ENCODE measurements around the gene FSHR. TPM values are rescaled to one million over a fixed set of nuclear protein-coding genes. Genes with fewer than 3 reads are reported as not detected.

FSHR gene
- total and polyA plus RNA-seq, 2 of the 8 experiments (the other 6 are each of a cell fraction or from before 2014, with no cell fraction given) = not detected

DNA sequence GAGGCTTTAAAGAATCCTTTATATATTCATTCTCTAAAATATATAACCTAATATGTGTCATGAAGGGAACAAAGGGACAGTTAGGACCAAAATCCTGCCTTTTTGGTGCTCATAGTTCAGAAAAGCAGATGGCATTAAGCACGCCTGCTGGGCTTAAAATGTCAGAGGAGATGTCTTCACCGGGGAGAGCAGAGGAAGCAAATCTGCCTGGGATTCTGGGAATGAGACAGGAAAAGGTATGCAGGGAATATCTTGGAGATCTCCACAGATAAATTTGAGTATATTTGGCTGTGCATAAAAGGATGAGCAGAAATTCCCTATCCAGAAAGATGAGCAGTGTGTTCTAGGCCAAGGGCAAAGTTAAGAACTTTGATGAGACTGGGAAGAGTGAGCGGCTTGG is 45.5 kb downstream of the FSHR start:
- Histone ChIP-seq H3K36me3 (ENCODE audit: control insufficient read depth in 2 of 4, insufficient read depth in 4 of 4, low read length in 3 of 4) (no peaks in the 10 kb centered on the region), H3K27me3 (replicated peaks in 1 of 4; ENCODE audit: control insufficient read depth in 3 of 4, extremely low read depth in 1 of 4, insufficient read depth in 3 of 4, low read length in 3 of 4) (no peaks in the 10 kb centered on the region), H3K23ac (ENCODE audit: insufficient read length) (no peak overlapping the region), H3K9me3 (ENCODE audit: insufficient read depth in 2 of 2, low read depth in 1 of 2, low read length in 1 of 2) (no peaks in the 10 kb centered on the region), H3K4me2 (ENCODE audit: insufficient read depth in 1 of 2, low read depth in 2 of 2, low read length in 2 of 2) (no peak overlapping the region), H2BK20ac (ENCODE audit: low read length) (no peak overlapping the region), H2BK5ac (ENCODE audit: low read depth, low read length) (no peak overlapping the region), H2BK12ac (ENCODE audit: low read depth, low read length) (no peak overlapping the region), H3K4ac (replicated peaks; ENCODE audit: insufficient read length, low read depth, low read length) (no peak overlapping the region), H3K4me3 (ENCODE audit: extremely low read depth in 1 of 4, insufficient read depth in 2 of 4, low read depth in 3 of 4, low read length in 4 of 4) (no peak overlapping the region), H3K18ac (ENCODE audit: extremely low read depth, low read length) (no peak overlapping the region), H4K5ac (ENCODE audit: insufficient read length, low read depth, low read length) (no peak overlapping the region), H2AK5ac (ENCODE audit: low read depth, low read length) (no peak overlapping the region), H3K79me1 (ENCODE audit: low read depth, low read length) (no peaks in the 10 kb centered on the region), H3K23me2 (ENCODE audit: low read depth, low read length) (no peaks in the 10 kb centered on the region), H3K79me2 (ENCODE audit: control insufficient read depth in 1 of 2, insufficient read depth in 2 of 2, low read length in 2 of 2) (no peaks in the 10 kb centered on the region), H3K9ac (replicated peaks in 1 of 4; ENCODE audit: extremely low read depth in 1 of 4, low read depth in 3 of 4, low read length in 3 of 4) (no peak overlapping the region), H2BK120ac (replicated peaks; ENCODE audit: low read depth, low read length) (no peak overlapping the region), H4K91ac (replicated peaks; ENCODE audit: insufficient read length, low read length) (no peak overlapping the region), H3K14ac (ENCODE audit: insufficient read length) (no peak overlapping the region), H3K27ac (ENCODE audit: low read depth, low read length) (no peak overlapping the region), H4K20me1 (replicated peaks in 1 of 2; ENCODE audit: control insufficient read depth in 1 of 2, insufficient read depth in 2 of 2, low read length in 2 of 2) (no peaks in the 10 kb centered on the region), H4K8ac (ENCODE audit: extremely low read depth, insufficient read depth, low read length) (no peak overlapping the region), H3K4me1 (replicated peaks in 1 of 4; ENCODE audit: control insufficient read depth in 3 of 4, insufficient read depth in 4 of 4, low read length in 3 of 4) (no peaks in the 10 kb centered on the region), H2BK15ac (ENCODE audit: low read length) (no peak overlapping the region), H2AFZ (ENCODE audit: low read length) (no peak overlapping the region), H3K56ac (replicated peaks; ENCODE audit: insufficient read length, low read depth, low read length) (no peak overlapping the region)
- no peak for DNase-seq (ENCODE audit: low read depth in 1 of 2, low spot score in 2 of 2)
- TF ChIP-seq MAFK (IDR thresholded peaks at IDR 0.05; ENCODE audit: low read depth, low read length) = no peak
- no peak for TF ChIP-seq CHD2 (IDR thresholded peaks at IDR 0.05; ENCODE audit: low read length)
- no peak for TF ChIP-seq EGR1 (IDR thresholded peaks at IDR 0.05; ENCODE audit: borderline replicate concordance, low read depth, low read length)
- TF ChIP-seq KDM4A (IDR thresholded peaks at IDR 0.05; ENCODE audit: low read depth, low read length, severe bottlenecking) = no peak
- no peak for TF ChIP-seq KDM1A (IDR thresholded peaks at IDR 0.05; ENCODE audit: borderline replicate concordance, low read length)
- no peak for TF ChIP-seq RFX5 (IDR thresholded peaks at IDR 0.05; ENCODE audit: borderline replicate concordance, low read depth, low read length)
- WGBS, 2 experiments (ENCODE audit: extremely low coverage in 1 of 2, insufficient coverage in 1 of 2, insufficient read length in 1 of 2, insufficient replicate concordance in 2 of 2, low coverage in 1 of 2, low lambda C conversion rate in 2 of 2, missing lambda C conversion rate in 1 of 2) = 80% methylated on average over 3 of the region's 3 CpGs; no CpG with 5 or more reads in 1 of the 2 experiments
- FAIRE-seq = no peak
- CTCF ChIA-PET (ENCODE audit: partially characterized antibody) = interaction anchor here (0.5 kb wide), 1 partner anchor 196 kb away, joined by 3 read pairs; no protein-coding TSS in a partner anchor
- POLR2A ChIA-PET (ENCODE audit: partially characterized antibody) = no interaction called here
